Activated CD8-positive, alpha-beta T cell treated with anti-CD3 and anti-CD28 coated beads for 36 hours (primary cell): ENCODE data around the gene CGB3. TPM values are rescaled to one million over a fixed set of nuclear protein-coding genes. Genes with fewer than 3 reads are reported as not detected.
A peak's percentile ranks its signal among the peaks of the same experiment; 100 is the strongest.
"Not testable (repeated sequence)": the region's sequence is repeated elsewhere in the genome, so short reads cannot be mapped to it uniquely, and the experiment has no call there.

Source experiments
- ATAC-seq: fragments of 200-7000 bp; cut with Tn5 transposase; one replicate; pipeline ENCODE4 v1.10.0; 2021; ENCODE audit warnings: mild to moderate bottlenecking, moderate library complexity
- CTCF ChIA-PET: fragments of 350-600 bp; sonication (Branson Sonifier 250); formaldehyde crosslinking; loops from one replicate; lab custom pipeline; 2021; ENCODE audit warnings: antibody characterized with exemption; lab: Charles Lee
- POLR2A ChIA-PET: fragments of 350-600 bp; sonication (Branson Sonifier 250); formaldehyde crosslinking; loops from one replicate; lab custom pipeline; 2021; ENCODE audit warnings: antibody characterized with exemption; lab: Charles Lee
- DNase-seq: peaks from one replicate; pipeline ENCODE4 v3.0.0-alpha.2; 2020
- H3K27ac Mint-ChIP-seq: one replicate; pipeline ENCODE4 v1.8.0; 2021; ENCODE audit warnings: mild to moderate bottlenecking, mixed read lengths
- H3K27me3 Mint-ChIP-seq: one replicate; pipeline ENCODE4 v1.8.0; 2021; ENCODE audit warnings: mixed read lengths
- H3K36me3 Mint-ChIP-seq: one replicate; pipeline ENCODE4 v1.8.0; 2021; ENCODE audit warnings: low read depth, mixed read lengths
- H3K4me1 Mint-ChIP-seq: one replicate; pipeline ENCODE4 v1.8.0; 2021; ENCODE audit warnings: low read depth, mixed read lengths
- H3K4me3 Mint-ChIP-seq: one replicate; pipeline ENCODE4 v1.8.0; 2021; ENCODE audit warnings: mild to moderate bottlenecking, moderate library complexity, mixed read lengths
- H3K9me3 Mint-ChIP-seq: one replicate; pipeline ENCODE4 v1.8.0; 2021; ENCODE audit warnings: mixed read lengths
- intact Hi-C: fragments of 100-400 bp; cut with micrococcal nuclease; formaldehyde crosslinking; loops from one replicate; pipeline ENCODE4 v1.10.0; 2022
- total RNA-seq, 2 experiments: library from RNA; stranded (reverse); gene quantifications; one replicate each; pipeline ENCODE4 v1.2.3, GENCODE V29; 2021
- TF ChIP-seq, protein P1 (sequence below): fragments of 200-600 bp; IDR thresholded peaks from one replicate; pipeline ENCODE4 v1.8.0; 2022; ENCODE audit warnings: antibody characterized with exemption, mild to moderate bottlenecking

Gene CGB3
- total RNA-seq, 2 experiments from 2014 or later = not detected

DNA sequence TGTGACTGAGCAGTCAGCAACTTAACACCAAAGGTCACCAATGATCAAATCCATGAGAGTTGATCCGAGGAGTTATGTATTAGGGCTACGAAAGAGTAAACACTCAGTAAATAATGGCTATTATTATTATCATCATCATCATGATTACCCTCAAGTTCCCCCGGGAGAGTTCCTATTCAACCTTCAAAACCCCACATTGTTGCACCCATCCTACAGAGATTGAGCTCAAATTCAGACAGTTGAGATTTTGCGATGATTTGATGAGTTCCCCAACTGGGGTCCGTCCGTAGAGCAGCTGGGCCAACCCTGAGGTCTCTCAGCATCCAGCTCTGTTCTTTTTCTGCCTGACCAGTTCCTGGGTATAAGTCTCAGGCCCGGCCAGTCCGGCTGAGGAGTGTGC lies 14.0 kb upstream of the CGB3 start:
- intact Hi-C loops, H3K36me3 Mint-ChIP-seq, H3K27ac Mint-ChIP-seq, CTCF ChIA-PET, DNase-seq, H3K27me3 Mint-ChIP-seq, POLR2A ChIA-PET, H3K4me1 Mint-ChIP-seq, H3K4me3 Mint-ChIP-seq, H3K9me3 Mint-ChIP-seq, ATAC-seq: not testable (repeated sequence)

DNA sequence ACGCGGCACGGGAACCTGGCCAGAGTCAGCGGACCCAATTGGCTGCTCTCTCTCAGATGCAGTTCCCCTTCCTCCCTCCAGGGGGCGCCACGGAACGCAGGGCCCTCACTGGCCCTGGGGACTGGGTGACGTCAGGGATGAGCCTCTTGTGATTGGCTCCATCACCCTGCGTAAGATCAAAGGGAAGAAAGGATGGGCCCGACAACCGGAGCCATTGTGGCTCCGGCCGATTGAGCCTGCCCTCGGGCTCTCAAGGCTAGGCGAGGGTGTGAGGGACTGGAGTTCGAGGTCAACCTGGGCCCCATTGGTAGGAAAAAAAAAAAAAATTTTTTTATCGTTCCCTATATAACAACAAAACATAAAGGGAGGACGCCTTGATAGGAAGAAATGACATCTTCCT lies 12.7 kb upstream of the CGB3 start, which contains the start of gene CGB1:
TSS of gene CGB1 (minus strand) at position 81 of the 400 bp plus-strand sequence. CDS start 184 bp downstream, outside the sequence.
- not testable (repeated sequence) for H3K27ac Mint-ChIP-seq
- peak; percentile 82 for DNase-seq

DNA sequence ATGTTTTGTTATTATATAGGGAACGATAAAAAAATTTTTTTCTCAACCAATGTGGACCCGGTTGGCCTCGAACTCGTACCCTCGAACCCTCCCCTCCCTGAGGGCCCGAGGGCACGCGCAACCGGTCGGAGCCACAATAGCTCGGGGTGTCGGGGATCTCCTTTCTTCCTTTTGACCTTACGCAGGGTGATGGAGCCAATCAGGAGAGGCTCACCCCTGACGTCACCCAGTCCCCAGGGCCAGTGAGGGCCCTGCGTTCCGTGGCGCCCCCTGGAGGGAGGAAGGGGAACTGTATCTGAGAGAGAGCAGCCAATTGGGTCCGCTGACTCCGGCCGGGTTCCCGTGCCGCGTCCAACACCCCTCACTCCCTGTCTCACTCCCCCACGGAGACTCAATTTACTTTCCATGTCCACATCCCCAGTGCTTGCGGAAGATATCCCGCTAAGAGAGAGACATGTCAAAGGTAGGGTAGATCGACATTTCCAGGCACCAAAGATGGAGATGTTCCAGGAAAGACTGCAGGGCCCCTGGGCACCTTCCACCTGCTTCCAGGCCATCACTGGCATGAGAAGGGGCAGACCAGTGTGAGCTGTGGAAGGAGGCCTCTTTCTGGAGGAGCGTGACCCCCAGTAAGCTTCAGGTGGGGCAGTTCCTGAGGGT lies 7.6 kb upstream of the CGB3 start, which contains the start of gene CGB2:
TSS of gene CGB2 (plus strand) at position 249 of the 660 bp plus-strand sequence. CDS start at position 455, 206 bp downstream.
- ATAC-seq (peak; percentile 94), DNase-seq (peak; percentile 85)
- H3K27me3 Mint-ChIP-seq, H3K4me1 Mint-ChIP-seq, H3K27ac Mint-ChIP-seq, intact Hi-C loops, CTCF ChIA-PET, POLR2A ChIA-PET, H3K4me3 Mint-ChIP-seq, H3K9me3 Mint-ChIP-seq, H3K36me3 Mint-ChIP-seq: not testable (repeated sequence)
- TF ChIP-seq, protein P1, sequence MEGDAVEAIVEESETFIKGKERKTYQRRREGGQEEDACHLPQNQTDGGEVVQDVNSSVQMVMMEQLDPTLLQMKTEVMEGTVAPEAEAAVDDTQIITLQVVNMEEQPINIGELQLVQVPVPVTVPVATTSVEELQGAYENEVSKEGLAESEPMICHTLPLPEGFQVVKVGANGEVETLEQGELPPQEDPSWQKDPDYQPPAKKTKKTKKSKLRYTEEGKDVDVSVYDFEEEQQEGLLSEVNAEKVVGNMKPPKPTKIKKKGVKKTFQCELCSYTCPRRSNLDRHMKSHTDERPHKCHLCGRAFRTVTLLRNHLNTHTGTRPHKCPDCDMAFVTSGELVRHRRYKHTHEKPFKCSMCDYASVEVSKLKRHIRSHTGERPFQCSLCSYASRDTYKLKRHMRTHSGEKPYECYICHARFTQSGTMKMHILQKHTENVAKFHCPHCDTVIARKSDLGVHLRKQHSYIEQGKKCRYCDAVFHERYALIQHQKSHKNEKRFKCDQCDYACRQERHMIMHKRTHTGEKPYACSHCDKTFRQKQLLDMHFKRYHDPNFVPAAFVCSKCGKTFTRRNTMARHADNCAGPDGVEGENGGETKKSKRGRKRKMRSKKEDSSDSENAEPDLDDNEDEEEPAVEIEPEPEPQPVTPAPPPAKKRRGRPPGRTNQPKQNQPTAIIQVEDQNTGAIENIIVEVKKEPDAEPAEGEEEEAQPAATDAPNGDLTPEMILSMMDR = peak; percentile 66

More for the DNA sequence above, 12.7 kb upstream of the CGB3 start, which contains the start of gene CGB1:
- ATAC-seq = peak; percentile 61
- H3K4me1 Mint-ChIP-seq, H3K4me3 Mint-ChIP-seq, H3K36me3 Mint-ChIP-seq, POLR2A ChIA-PET, H3K9me3 Mint-ChIP-seq, H3K27me3 Mint-ChIP-seq, intact Hi-C loops, CTCF ChIA-PET: not testable (repeated sequence)
- TF ChIP-seq, protein P1 = peak; percentile 72

DNA sequence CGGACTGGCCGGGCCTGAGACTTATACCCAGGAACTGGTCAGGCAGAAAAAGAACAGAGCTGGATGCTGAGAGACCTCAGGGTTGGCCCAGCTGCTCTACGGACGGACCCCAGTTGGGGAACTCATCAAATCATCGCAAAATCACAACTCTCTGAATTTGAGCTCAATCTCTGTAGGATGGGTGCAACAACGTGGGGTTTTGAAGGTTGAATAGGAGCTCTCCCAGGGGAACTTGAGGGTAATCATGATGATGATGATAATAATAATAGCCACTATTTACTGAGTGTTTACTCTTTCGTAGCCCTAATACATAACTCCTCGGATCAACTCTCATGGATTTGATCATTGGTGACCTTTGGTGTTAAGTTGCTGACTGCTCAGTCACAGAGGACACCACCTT lies 6.2 kb upstream of the CGB3 start:
- H3K36me3 Mint-ChIP-seq, ATAC-seq, DNase-seq, H3K27me3 Mint-ChIP-seq, H3K4me3 Mint-ChIP-seq, H3K27ac Mint-ChIP-seq, CTCF ChIA-PET, H3K4me1 Mint-ChIP-seq, intact Hi-C loops, H3K9me3 Mint-ChIP-seq, POLR2A ChIA-PET: not testable (repeated sequence)

DNA sequence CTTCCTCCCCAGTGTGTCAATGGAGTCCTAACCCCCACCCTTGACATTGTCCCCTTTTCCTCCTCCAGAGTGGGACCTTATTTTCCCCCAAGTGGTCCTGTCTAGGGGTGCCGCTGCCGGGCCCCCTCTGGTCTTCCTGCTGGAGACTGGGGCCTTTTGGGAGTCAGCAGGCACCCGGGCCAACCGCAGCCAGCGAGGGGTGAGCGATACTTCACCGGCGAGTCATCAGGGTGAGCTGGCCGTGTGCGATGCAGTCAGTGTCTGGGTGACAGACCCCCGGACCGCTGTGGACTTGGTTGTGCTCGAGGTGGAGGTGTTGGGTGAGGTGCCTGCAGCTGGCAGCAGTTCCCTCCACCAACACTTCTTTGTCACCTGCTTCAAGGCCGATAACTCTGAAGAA lies 5.6 kb upstream of the CGB3 start:
- H3K27me3 Mint-ChIP-seq, ATAC-seq, H3K36me3 Mint-ChIP-seq, H3K9me3 Mint-ChIP-seq, H3K4me1 Mint-ChIP-seq, H3K27ac Mint-ChIP-seq, CTCF ChIA-PET, DNase-seq, POLR2A ChIA-PET, intact Hi-C loops, H3K4me3 Mint-ChIP-seq: not testable (repeated sequence)

DNA sequence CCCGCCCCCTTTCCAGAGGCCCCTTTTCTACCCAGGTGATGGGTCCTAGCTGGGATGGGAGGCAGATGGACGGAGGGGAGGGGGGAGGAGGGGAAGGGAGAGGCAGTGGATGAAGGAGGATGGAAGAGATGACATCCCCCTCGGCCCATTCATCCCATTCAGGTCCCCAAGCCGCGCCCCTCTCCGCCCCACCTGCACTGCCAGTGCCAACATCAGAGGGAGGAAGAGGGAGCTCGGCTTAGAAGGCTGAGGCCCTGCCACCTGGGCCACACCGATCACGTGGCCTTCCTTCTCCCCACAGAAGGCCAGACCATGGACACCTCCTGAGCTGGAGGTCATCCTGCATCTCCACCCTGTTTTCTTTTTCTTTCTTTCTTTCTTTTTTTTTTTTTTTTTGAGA lies 4.6 kb upstream of the CGB3 start:
- H3K36me3 Mint-ChIP-seq, intact Hi-C loops, POLR2A ChIA-PET, DNase-seq, ATAC-seq, H3K27me3 Mint-ChIP-seq, H3K4me3 Mint-ChIP-seq, H3K27ac Mint-ChIP-seq, CTCF ChIA-PET, H3K4me1 Mint-ChIP-seq, H3K9me3 Mint-ChIP-seq: not testable (repeated sequence)

DNA sequence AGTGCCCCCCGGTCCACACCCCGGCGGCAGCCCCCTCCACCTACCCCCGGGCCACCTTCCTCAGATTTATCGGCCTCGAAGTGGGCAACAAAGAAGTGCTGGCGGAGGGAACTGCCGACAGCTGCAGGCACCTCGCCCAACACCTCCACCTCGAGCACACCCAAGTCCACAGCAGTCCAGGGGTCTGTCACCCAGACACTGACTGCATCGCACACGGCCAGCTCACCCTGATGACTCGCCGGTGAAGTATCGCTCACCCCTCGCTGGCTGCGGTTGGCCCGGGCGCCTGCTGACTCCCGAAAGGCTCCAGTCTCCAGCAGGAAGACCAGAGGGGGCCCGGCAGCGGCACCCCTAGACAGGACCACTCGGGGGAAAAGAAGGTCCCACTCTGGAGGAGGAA lies 1.5 kb upstream of the CGB3 start:
- H3K4me3 Mint-ChIP-seq, POLR2A ChIA-PET, DNase-seq, intact Hi-C loops, ATAC-seq, H3K27ac Mint-ChIP-seq, H3K9me3 Mint-ChIP-seq, H3K27me3 Mint-ChIP-seq, H3K36me3 Mint-ChIP-seq, CTCF ChIA-PET: not testable (repeated sequence)
- peaks cover 12% of the 10 kb centered on the region for H3K4me1 Mint-ChIP-seq

DNA sequence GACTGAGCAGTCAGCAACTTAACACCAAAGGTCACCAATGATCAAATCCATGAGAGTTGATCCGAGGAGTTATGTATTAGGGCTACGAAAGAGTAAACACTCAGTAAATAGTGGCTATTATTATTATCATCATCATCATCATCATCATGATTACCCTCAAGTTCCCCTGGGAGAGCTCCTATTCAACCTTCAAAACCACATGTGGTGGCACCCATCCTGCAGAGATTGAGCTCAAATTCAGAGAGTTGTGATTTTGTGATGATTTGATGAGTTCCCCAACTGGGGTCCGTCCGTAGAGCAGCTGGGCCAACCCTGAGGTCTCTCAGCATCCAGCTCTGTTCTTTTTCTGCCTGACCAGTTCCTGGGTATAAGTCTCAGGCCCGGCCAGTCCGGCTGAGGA lies 955 bp upstream of the CGB3 start:
- H3K36me3 Mint-ChIP-seq, DNase-seq, CTCF ChIA-PET, H3K4me3 Mint-ChIP-seq, H3K27me3 Mint-ChIP-seq, intact Hi-C loops, H3K27ac Mint-ChIP-seq, ATAC-seq, H3K9me3 Mint-ChIP-seq, POLR2A ChIA-PET: not testable (repeated sequence)
- peaks cover 14% of the 10 kb centered on the region for H3K4me1 Mint-ChIP-seq
